Uterus (tissue), 2 donors: Measurements from ENCODE around the gene POU5F2.

Experiments
- CTCF ChIP-seq, 4 experiments: fragments of 200-600 bp in 2 of 4; fragments of 450-650 bp in 2 of 4; sonication (generic) in 2 of 4; IDR thresholded peaks; one replicate each; pipeline ENCODE4 v1.5.1; 2016 to 2019; ENCODE audit warnings: antibody characterized with exemption in 4 of 4, mild to moderate bottlenecking in 2 of 4, moderate library complexity in 1 of 4
- POLR2A ChIP-seq, 2 donors: fragments of 450-650 bp; IDR thresholded peaks; one replicate each; pipeline ENCODE4 v1.6.1; 2016; ENCODE audit warnings: antibody characterized with exemption in 2 of 2, mild to moderate bottlenecking in 1 of 2, moderate library complexity in 1 of 2

- TF ChIP-seq POLR2A (IDR thresholded peaks at IDR 0.05) (no peak), CTCF (IDR thresholded peaks at IDR 0.05) (no peak)
Observed at GRCh38 chr5:93715761-93716160, 25.6 kb downstream of the POU5F2 start.
